ENCODE results near the gene COX5B.
A peak's percentile ranks its signal among the peaks of the same experiment; 100 is the strongest.

COX5B gene

DNA sequence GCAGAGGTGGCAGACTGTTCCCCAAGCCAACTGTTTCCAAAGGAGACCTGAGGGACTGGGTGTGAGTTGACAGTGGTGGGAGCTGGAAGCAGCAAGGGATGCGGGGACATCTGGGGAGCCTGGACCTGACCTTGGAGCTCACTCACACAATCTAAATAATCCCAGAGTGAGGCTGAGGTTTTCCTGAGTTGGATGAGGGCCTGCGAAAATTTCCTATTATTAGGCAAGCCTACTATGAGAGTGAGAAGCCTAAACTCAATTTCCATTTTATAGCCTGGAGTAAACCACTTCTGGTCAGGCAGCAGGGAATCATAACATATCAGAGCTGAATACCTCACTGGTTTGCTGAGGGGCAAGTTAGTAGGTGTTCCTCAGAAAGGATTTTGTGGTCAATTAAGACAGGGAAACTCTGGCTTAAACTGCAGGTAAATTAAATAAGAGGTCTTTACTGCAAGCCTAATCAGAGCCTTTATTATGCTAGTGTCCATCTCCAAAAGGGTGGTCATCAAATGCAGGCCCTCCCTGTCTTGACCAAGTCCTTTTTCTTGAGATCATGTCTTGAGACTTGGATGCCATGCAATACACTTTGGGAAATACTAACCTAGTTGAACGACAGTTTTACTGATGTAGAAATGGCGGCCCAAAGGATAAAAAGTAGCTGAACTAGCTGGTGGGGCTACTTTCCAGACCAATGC is 1.7 kb upstream of the COX5B start:
- H3K4me3 ChIP-seq (ENCODE audit: low read depth, low read length), result no peak overlapping the region
- TF ChIP-seq, protein P1, sequence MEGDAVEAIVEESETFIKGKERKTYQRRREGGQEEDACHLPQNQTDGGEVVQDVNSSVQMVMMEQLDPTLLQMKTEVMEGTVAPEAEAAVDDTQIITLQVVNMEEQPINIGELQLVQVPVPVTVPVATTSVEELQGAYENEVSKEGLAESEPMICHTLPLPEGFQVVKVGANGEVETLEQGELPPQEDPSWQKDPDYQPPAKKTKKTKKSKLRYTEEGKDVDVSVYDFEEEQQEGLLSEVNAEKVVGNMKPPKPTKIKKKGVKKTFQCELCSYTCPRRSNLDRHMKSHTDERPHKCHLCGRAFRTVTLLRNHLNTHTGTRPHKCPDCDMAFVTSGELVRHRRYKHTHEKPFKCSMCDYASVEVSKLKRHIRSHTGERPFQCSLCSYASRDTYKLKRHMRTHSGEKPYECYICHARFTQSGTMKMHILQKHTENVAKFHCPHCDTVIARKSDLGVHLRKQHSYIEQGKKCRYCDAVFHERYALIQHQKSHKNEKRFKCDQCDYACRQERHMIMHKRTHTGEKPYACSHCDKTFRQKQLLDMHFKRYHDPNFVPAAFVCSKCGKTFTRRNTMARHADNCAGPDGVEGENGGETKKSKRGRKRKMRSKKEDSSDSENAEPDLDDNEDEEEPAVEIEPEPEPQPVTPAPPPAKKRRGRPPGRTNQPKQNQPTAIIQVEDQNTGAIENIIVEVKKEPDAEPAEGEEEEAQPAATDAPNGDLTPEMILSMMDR (IDR thresholded peaks at IDR 0.05; ENCODE audit: low read depth, low read length), result no peak

DNA sequence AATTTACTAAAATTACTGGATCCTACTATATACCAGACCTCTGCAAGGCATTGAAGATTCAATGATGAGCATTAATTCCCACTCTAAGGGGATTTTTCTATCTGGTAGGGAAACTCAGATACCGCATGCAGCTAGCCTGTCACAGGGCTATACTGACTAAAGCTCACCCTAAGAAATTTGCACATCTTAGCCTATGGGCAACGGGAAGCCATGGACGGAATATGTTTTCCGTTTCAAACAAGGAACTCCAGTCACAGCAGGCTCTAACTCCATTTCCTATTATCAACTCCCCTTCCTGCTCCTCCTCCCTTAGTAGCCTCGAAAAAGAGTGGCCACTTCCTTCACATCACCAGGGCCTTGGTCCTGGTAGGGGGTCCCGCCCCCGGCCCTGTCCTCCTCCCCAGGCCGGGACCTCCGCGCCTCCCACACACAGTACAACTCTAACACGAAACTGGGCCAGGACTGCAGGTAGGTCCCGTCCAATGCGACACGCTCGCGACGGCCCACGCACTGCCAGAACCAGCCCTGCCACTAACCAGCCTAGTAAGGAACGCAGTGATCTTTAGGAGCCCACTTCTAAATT is 659 bp upstream of the COX5B start:
- peak overlapping the region; percentile 92 for H3K4me3 ChIP-seq (ENCODE audit: low read depth, low read length)
- TF ChIP-seq, protein P1 (IDR thresholded peaks at IDR 0.05; ENCODE audit: low read depth, low read length), result no peak

DNA sequence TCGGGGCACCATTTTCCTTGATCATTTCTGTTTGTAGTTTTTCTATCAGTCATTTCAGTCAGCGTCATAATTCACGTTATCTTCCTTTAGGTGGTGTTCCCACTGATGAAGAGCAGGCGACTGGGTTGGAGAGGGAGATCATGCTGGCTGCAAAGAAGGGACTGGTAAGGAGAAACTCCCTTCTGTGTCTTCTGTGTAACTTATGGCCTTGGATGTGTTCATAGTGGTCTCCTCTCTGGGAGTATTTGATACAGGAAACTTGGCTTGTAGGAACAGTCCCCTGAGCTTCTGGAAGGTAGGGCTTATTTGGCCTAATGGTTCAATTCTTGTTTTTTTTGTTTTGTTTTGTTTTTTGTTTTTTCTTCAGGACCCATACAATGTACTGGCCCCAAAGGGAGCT is 1.1 kb downstream of the COX5B start:
- TF ChIP-seq, protein P1 (IDR thresholded peaks at IDR 0.05; ENCODE audit: low read depth, low read length), result no peak
- peak overlapping the region; percentile 92 for H3K4me3 ChIP-seq (ENCODE audit: low read depth, low read length)

DNA sequence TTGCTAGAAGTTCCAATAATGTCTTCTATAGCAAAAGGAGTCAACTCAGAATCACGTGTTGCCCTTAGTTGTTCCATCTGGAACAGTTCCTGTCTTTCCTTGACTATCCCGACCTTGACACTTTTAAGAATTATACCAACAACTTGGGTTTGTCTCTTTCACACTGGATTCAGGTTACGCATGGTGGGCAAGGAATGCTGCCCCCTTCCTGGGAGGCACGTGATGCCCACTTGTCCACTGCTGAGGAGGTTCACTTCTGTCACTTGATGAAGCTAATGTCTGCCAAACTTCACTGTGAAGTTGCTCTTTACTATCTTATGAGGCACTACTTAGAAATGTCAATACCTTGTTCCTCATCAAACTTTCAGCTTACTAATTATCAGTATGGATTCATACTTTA is 5.3 kb downstream of the COX5B start:
- no peak overlapping the region for H3K4me3 ChIP-seq (ENCODE audit: low read depth, low read length)
- TF ChIP-seq, protein P1 (IDR thresholded peaks at IDR 0.05; ENCODE audit: low read depth, low read length), result no peak

DNA sequence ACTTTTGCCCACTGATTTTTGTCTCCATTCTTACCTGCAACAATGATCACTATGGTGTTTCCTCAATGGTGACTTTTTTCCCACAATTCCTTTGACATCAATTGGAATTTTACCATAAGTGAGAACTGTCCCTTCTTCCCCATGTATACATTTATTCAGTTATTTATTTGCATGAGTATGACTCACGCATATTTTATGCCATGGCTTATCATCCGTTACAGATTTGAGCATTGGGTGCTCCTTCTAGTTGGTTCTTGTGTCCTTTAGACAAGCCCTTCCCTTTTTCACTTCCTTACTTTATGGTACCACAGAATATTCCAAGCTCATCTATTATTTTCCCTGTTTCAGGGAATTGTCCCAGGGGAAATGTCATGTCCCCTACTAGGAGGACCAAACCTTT is 7.6 kb downstream of the COX5B start:
- no peak overlapping the region for H3K4me3 ChIP-seq (ENCODE audit: low read depth, low read length)
- TF ChIP-seq, protein P1 (IDR thresholded peaks at IDR 0.05; ENCODE audit: low read depth, low read length), result no peak

DNA sequence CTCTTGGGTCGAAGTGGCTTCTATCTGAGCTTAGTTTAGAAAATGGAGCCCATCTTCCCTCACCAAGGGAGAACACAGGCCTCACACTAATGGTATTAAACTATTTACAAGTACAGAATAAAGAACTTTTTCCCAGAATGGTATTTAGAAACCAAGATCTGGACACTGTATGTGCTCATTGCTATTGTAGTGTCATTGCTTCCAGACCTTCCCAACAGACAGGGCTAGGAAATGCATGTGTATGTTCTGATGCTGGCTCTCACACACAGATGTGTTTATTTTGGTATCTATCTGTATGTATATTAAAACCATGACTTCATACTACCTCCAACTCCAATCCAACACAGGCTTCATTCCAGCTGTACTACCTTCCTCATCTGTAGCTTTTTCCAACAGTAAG is 8.0 kb downstream of the COX5B start:
- H3K4me3 ChIP-seq (ENCODE audit: low read depth, low read length), result no peak overlapping the region
- TF ChIP-seq, protein P1 (IDR thresholded peaks at IDR 0.05; ENCODE audit: low read depth, low read length), result no peak

DNA sequence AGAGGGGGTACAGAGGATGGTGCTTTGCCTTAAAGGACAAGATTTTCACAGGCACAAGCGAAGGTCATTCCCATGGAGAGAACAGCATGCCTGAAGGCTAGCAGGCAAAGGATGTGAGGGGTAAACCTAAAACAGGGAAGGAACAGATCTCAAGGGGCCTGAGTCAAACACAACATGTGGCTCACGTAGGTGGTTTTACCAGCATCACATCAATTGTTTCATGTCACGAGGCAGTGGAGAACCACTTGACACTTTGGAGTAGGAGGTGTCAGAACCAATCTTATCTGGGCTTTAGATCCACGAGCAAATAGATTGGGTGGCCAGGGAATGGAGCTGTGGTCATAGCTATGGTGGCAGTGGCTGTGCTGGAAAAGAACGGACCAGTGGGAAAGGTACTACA is 8.4 kb downstream of the COX5B start:
- H3K4me3 ChIP-seq (ENCODE audit: low read depth, low read length), result no peak overlapping the region
- TF ChIP-seq, protein P1 (IDR thresholded peaks at IDR 0.05; ENCODE audit: low read depth, low read length), result no peak
